Epithelial cell of esophagus (primary cell): Measurements from ENCODE around the gene SYNPO2.

Experiments
- DNase-seq: peaks from one replicate; pipeline ENCODE4 v3.0.0; 2010; ENCODE audit warnings: low read depth
- H3K4me3 ChIP-seq: 2 replicates; pipeline ENCODE4 v1.5.1; 2011; ENCODE audit warnings: mild to moderate bottlenecking, low read length, control low read depth
- CTCF ChIP-seq: IDR thresholded peaks from 2 replicates; pipeline ENCODE4 v1.5.1; 2011; ENCODE audit warnings: low read depth, mild to moderate bottlenecking, low read length, control low read depth, inconsistent platforms; ENCODE audit not compliant: insufficient read depth; ENCODE audit errors: missing control alignments

Gene SYNPO2

GRCh38 chr4:118911238-118911703, 22.6 kb downstream of the SYNPO2 start:
- TF ChIP-seq CTCF: no peak
- DNase-seq: peak; percentile 25
- no peak overlapping the region for H3K4me3 ChIP-seq

- DNase-seq: peak; percentile 80
- no peak for TF ChIP-seq CTCF
- H3K4me3 ChIP-seq: no peak overlapping the region
Observed at GRCh38 chr4:118915468-118915867, 26.8 kb downstream of the SYNPO2 start.

- H3K4me3 ChIP-seq: no peak overlapping the region
- no peak for DNase-seq
- no peak for TF ChIP-seq CTCF
Observed at GRCh38 chr4:118916691-118917289, 28.1 kb downstream of the SYNPO2 start.

GRCh38 chr4:118917582-118917981, 28.9 kb downstream of the SYNPO2 start:
- no peak for DNase-seq
- no peak for TF ChIP-seq CTCF
- no peak overlapping the region for H3K4me3 ChIP-seq

- peak; percentile 55 for DNase-seq
- no peak overlapping the region for H3K4me3 ChIP-seq
- no peak for TF ChIP-seq CTCF
Observed at GRCh38 chr4:118918388-118918787, 29.7 kb downstream of the SYNPO2 start.

GRCh38 chr4:118920247-118920646, 31.6 kb downstream of the SYNPO2 start:
- no peak for DNase-seq
- no peak for TF ChIP-seq CTCF
- H3K4me3 ChIP-seq: no peak overlapping the region

GRCh38 chr4:118921786-118922185, 33.1 kb downstream of the SYNPO2 start:
- TF ChIP-seq CTCF: no peak

More at GRCh38 chr4:118921786-118922185, 33.1 kb downstream of the SYNPO2 start:
- no peak overlapping the region for H3K4me3 ChIP-seq
- DNase-seq: no peak
